PFSK-1 (cell line): Measurements from ENCODE around the gene C1QTNF3.

Experiments used
- SIN3A ChIP-seq: IDR thresholded peaks from 2 replicates; pipeline ENCODE4 v1.6.1; 2012; ENCODE audit warnings: mild to moderate bottlenecking, low read length, moderate library complexity, borderline replicate concordance; ENCODE audit not compliant: insufficient read depth
- TAF1 ChIP-seq: IDR thresholded peaks from 2 replicates; pipeline ENCODE4 v1.6.1; 2012; ENCODE audit warnings: low read length, control low read depth, borderline replicate concordance; ENCODE audit not compliant: insufficient read depth

GRCh38 chr5:34021334-34021733 lies 21.7 kb downstream of the C1QTNF3 start:
- no peak for TF ChIP-seq TAF1
- no peak for TF ChIP-seq SIN3A
